Placental epithelial cell (primary cell): ENCODE results near the gene MYH4. TPM values are rescaled to one million over a fixed set of nuclear protein-coding genes. Genes with fewer than 3 reads are reported as not detected.

Experiments used
- total RNA-seq: library from RNA; depleted of rRNA; stranded (reverse); fragments of >200 nt; gene quantifications from 2 replicates; pipeline ENCODE4 v1.2.3, GENCODE V29; 2012

Gene MYH4
- total RNA-seq = not detected in 2 replicates

DNA sequence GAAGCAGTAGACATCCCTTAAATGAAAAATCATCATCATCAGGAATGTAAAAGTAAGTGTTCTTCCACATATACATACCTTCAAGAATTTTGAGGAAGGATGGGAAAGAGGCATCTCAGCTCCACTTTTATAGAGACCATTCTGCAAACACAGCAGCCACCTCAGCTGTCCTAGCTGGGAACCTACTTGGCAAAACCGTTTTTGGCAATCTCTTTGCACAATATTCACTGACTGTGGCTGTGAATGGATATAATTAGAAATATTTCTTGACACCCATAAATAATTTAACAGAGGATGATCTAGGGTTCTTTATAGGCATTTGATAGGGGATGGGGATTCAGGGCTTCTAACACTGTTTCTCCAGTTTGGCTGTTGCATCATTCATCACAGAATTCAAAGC is at the start of gene MYH4:
Gene MYH4, minus strand, starts transcription at position 101 of the 400 bp plus-strand sequence. CDS start 2,814 bp downstream, outside the sequence.

GRCh38 chr17:10518271-10519037 is 49.1 kb upstream of the MYH4 start, which contains the start of gene MYH1:
Gene MYH1, minus strand, starts transcription at chr17:10518542. Its CDS starts 1,900 bp downstream, at chr17:10516642.

GRCh38 chr17:10421900-10422542 is 47.3 kb downstream of the MYH4 start, which contains the start of gene MYH8:
Gene MYH8, minus strand, starts transcription at chr17:10421950. Its CDS starts 1,723 bp downstream, at chr17:10420227.

Other genes with a start within 250 kb of the MYH4 start
- gene MYH13, start 96.6 kb downstream of the MYH4 start, total RNA-seq = not detected in 2 replicates
- not detected in 2 replicates for gene MYH8, start 47.6 kb downstream of the MYH4 start, total RNA-seq
- not detected in 2 replicates for gene MYH1, start 49.0 kb upstream of the MYH4 start, total RNA-seq
- gene MYH2, start 80.1 kb upstream of the MYH4 start, total RNA-seq = not detected in 2 replicates
- gene MYH3, start 187.8 kb upstream of the MYH4 start, total RNA-seq = 0.65 and 1.6 TPM in 2 replicates
- gene SCO1, start 228.0 kb upstream of the MYH4 start, total RNA-seq = 17.7 and 23.6 TPM in 2 replicates
- 7.5 and 14.1 TPM in 2 replicates for gene ADPRM, start 228.0 kb upstream of the MYH4 start, total RNA-seq